Measurements from ENCODE around the gene EOGT.

DNA sequence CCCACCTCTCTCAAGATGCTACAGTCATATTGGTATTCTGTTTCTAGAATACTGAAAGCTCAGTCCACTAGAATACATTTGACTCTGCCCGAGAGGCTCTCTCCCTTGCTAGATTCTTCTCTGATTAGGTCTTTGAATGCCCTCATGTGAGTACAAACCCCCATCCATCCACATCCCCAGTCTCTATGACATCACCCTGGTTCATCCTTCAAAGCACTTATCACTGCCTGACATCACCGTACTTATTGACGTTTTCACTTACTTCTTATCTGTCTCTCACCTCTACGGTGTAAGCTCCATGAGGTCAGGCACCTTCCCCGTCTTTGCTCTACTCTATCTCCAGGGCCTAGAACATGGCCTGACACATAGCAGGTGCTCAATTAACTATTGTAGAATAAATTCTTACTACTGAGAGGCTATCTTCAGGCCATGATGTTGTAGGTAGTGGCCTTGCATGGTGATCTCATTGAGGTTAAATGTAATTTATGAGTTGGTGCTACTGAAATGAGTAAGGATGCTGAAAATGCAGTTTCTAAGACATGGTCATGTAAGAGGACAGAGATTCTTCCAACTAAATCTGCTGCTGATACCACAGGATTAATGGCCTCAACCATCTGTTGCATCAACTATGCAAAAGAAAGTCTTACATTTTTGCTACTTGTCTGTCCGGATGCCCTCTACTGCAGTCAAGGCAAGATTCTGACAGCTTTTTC is 26.8 kb downstream of the EOGT start:
- TF ChIP-seq, protein P1, sequence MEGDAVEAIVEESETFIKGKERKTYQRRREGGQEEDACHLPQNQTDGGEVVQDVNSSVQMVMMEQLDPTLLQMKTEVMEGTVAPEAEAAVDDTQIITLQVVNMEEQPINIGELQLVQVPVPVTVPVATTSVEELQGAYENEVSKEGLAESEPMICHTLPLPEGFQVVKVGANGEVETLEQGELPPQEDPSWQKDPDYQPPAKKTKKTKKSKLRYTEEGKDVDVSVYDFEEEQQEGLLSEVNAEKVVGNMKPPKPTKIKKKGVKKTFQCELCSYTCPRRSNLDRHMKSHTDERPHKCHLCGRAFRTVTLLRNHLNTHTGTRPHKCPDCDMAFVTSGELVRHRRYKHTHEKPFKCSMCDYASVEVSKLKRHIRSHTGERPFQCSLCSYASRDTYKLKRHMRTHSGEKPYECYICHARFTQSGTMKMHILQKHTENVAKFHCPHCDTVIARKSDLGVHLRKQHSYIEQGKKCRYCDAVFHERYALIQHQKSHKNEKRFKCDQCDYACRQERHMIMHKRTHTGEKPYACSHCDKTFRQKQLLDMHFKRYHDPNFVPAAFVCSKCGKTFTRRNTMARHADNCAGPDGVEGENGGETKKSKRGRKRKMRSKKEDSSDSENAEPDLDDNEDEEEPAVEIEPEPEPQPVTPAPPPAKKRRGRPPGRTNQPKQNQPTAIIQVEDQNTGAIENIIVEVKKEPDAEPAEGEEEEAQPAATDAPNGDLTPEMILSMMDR (IDR thresholded peaks at IDR 0.05) = no peak
- TF ChIP-seq POLR2A (IDR thresholded peaks at IDR 0.05) (no peak), EP300 (IDR thresholded peaks at IDR 0.05) (no peak)
